Upper lobe of left lung (tissue), 4 donors: ENCODE data around the gene HOXC11.

Experiments
- CTCF ChIP-seq, 6 experiments: fragments of 450-650 bp in 4 of 6; fragments of 200-600 bp in 2 of 6; sonication (generic) in 2 of 6; IDR thresholded peaks; one replicate each; pipeline ENCODE4 v1.5.1; 2016 to 2019; ENCODE audit warnings: antibody characterized with exemption in 6 of 6
- EP300 ChIP-seq, 4 donors: sonication (generic); formaldehyde crosslinking; IDR thresholded peaks; one replicate each; pipeline ENCODE4 v1.5.1; 2017; ENCODE audit warnings: antibody characterized with exemption in 4 of 4, control low read depth in 2 of 4
- POLR2A ChIP-seq, 4 donors: fragments of 450-650 bp; IDR thresholded peaks; one replicate each; pipeline ENCODE4 v1.5.1; 2016 to 2017; ENCODE audit warnings: antibody characterized with exemption in 4 of 4, mild to moderate bottlenecking in 2 of 4

GRCh38 chr12:53949631-53950436, 23.1 kb upstream of the HOXC11 start:
- TF ChIP-seq CTCF (IDR thresholded peaks at IDR 0.05) (no peak), POLR2A (IDR thresholded peaks at IDR 0.05) (no peak), EP300 (IDR thresholded peaks at IDR 0.05) (no peak)
